ENCODE results near the gene ADGRD2. TPM values are rescaled to one million over a fixed set of nuclear protein-coding genes. Genes with fewer than 3 reads are reported as not detected.

Gene ADGRD2
- total and polyA plus RNA-seq, 2 of the 13 experiments (the other 11 are each of a cell fraction or from before 2014, with no cell fraction given): not detected

DNA sequence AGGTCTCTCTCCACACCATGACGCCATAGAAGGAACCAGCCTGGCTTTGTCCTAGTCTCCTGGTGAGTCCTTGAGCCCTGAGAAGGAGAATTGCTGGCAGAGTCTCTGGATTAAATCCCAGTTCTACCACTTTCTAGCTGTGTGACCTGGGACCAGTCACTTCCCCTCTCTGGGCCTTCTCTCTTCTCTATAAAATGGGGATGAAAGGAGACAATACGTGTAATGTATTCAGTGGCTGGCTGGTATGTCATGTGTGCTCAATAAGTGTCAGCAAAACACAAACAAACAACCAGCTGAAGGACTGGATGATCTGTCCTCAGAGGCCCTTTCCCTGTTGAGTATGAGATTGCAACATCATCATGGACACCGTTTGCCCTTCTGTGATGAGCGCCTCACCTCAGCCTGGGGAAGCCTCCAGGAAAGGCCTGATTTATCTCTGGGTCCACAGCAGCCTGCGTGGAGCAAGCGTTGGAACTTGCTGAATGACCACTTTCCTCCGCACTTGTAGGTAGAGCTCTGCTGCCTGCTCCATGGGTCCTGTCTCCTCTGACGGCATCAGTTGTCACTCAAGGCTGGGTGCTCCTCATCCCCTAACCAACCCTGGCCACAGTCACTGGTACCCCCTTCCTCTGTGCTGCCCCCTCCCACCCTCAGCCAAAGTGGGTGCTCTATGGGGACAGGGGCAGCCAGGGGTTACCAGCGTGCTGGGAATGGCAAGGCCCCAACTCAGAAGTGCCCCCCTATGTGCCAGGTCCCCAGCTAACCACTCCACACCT, 60.6 kb downstream of the ADGRD2 start (continued):
- TF ChIP-seq, protein P1, sequence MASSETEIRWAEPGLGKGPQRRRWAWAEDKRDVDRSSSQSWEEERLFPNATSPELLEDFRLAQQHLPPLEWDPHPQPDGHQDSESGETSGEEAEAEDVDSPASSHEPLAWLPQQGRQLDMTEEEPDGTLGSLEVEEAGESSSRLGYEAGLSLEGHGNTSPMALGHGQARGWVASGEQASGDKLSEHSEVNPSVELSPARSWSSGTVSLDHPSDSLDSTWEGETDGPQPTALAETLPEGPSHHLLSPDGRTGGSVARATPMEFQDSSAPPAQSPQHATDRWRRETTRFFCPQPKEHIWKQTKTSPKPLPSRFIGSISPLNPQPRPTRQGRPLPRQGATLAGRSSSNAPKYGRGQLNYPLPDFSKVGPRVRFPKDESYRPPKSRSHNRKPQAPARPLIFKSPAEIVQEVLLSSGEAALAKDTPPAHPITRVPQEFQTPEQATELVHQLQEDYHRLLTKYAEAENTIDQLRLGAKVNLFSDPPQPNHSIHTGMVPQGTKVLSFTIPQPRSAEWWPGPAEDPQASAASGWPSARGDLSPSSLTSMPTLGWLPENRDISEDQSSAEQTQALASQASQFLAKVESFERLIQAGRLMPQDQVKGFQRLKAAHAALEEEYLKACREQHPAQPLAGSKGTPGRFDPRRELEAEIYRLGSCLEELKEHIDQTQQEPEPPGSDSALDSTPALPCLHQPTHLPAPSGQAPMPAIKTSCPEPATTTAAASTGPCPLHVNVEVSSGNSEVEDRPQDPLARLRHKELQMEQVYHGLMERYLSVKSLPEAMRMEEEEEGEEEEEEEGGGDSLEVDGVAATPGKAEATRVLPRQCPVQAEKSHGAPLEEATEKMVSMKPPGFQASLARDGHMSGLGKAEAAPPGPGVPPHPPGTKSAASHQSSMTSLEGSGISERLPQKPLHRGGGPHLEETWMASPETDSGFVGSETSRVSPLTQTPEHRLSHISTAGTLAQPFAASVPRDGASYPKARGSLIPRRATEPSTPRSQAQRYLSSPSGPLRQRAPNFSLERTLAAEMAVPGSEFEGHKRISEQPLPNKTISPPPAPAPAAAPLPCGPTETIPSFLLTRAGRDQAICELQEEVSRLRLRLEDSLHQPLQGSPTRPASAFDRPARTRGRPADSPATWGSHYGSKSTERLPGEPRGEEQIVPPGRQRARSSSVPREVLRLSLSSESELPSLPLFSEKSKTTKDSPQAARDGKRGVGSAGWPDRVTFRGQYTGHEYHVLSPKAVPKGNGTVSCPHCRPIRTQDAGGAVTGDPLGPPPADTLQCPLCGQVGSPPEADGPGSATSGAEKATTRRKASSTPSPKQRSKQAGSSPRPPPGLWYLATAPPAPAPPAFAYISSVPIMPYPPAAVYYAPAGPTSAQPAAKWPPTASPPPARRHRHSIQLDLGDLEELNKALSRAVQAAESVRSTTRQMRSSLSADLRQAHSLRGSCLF (CRISPR knock-in tag; IDR thresholded peaks at IDR 0.05; ENCODE audit: borderline replicate concordance): no peak
- TF ChIP-seq, protein P2, sequence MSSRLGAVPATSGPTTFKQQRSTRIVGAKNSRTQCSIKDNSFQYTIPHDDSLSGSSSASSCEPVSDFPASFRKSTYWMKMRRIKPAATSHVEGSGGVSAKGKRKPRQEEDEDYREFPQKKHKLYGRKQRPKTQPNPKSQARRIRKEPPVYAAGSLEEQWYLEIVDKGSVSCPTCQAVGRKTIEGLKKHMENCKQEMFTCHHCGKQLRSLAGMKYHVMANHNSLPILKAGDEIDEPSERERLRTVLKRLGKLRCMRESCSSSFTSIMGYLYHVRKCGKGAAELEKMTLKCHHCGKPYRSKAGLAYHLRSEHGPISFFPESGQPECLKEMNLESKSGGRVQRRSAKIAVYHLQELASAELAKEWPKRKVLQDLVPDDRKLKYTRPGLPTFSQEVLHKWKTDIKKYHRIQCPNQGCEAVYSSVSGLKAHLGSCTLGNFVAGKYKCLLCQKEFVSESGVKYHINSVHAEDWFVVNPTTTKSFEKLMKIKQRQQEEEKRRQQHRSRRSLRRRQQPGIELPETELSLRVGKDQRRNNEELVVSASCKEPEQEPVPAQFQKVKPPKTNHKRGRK (CRISPR knock-in tag; IDR thresholded peaks at IDR 0.05): no peak
- TF ChIP-seq, protein P3, sequence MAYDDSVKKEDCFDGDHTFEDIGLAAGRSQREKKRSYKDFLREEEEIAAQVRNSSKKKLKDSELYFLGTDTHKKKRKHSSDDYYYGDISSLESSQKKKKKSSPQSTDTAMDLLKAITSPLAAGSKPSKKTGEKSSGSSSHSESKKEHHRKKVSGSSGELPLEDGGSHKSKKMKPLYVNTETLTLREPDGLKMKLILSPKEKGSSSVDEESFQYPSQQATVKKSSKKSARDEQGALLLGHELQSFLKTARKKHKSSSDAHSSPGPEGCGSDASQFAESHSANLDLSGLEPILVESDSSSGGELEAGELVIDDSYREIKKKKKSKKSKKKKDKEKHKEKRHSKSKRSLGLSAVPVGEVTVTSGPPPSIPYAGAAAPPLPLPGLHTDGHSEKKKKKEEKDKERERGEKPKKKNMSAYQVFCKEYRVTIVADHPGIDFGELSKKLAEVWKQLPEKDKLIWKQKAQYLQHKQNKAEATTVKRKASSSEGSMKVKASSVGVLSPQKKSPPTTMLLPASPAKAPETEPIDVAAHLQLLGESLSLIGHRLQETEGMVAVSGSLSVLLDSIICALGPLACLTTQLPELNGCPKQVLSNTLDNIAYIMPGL (CRISPR knock-in tag; IDR thresholded peaks at IDR 0.05; ENCODE audit: borderline replicate concordance in 1 of 2, low read depth in 1 of 2): no peak
- TF ChIP-seq ZFX (CRISPR knock-in tag; IDR thresholded peaks at IDR 0.05; ENCODE audit: low read depth) (peak; percentile 68), SKI (IDR thresholded peaks at IDR 0.05; ENCODE audit: partially characterized antibody) (peak; percentile 22), ZNF75D (CRISPR knock-in tag; IDR thresholded peaks at IDR 0.05; ENCODE audit: borderline replicate concordance) (no peak), MED1 (CRISPR knock-in tag; IDR thresholded peaks at IDR 0.05) (peak; percentile 84), HMG20B (CRISPR knock-in tag; conservative IDR thresholded peaks at IDR 0.05) (no peak), TBP (CRISPR knock-in tag; IDR thresholded peaks at IDR 0.05) (no peak), MBNL3 (CRISPR knock-in tag; conservative IDR thresholded peaks at IDR 0.05) (no peak), EED (CRISPR knock-in tag; IDR thresholded peaks at IDR 0.05) (peak; percentile 54; the same call in 1 of the 2 replicates), TRIM24 (CRISPR knock-in tag; IDR thresholded peaks at IDR 0.05) (no peak), ATAD3A (CRISPR knock-in tag; IDR thresholded peaks at IDR 0.05) (no peak), CREM (IDR thresholded peaks at IDR 0.05) (peak; percentile 22; the same call in 1 of the 2 replicates), CREM (CRISPR knock-in tag; IDR thresholded peaks at IDR 0.05) (no peak), CHD2 (IDR thresholded peaks at IDR 0.05; ENCODE audit: low read depth, low read length) (no peak), MEIS1 (CRISPR knock-in tag; IDR thresholded peaks at IDR 0.05; ENCODE audit: borderline replicate concordance) (no peak), ZNF780A (CRISPR knock-in tag; IDR thresholded peaks at IDR 0.05) (no peak), ZMYM3 (CRISPR knock-in tag; IDR thresholded peaks at IDR 0.05) (peak; percentile 98), ZKSCAN1 (IDR thresholded peaks at IDR 0.05; ENCODE audit: low read length) (no peak), SAP130 (CRISPR knock-in tag; IDR thresholded peaks at IDR 0.05; ENCODE audit: low read depth) (peak; percentile 77; the same call in 1 of the 2 replicates), RBM39 (IDR thresholded peaks at IDR 0.05; ENCODE audit: low read depth, low read length, poor library complexity, severe bottlenecking) (no peak)
- TF ChIP-seq, protein P4, sequence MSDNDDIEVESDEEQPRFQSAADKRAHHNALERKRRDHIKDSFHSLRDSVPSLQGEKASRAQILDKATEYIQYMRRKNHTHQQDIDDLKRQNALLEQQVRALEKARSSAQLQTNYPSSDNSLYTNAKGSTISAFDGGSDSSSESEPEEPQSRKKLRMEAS (IDR thresholded peaks at IDR 0.05): no peak

Data from HepG2 (cell line).